ENCODE measurements around the gene DCST1. TPM values are rescaled to one million over a fixed set of nuclear protein-coding genes. Genes with fewer than 3 reads are reported as not detected.

The DCST1 gene
- total and polyA plus RNA-seq, 2 experiments from 2014 or later: 0.27 TPM; not detected in 1

- H3K4me3 ChIP-seq: no peak overlapping the region
- DNase-seq (ENCODE audit: low read depth in 1 of 2, low spot score in 1 of 2): no peak
- H3K27ac ChIP-seq: no peak overlapping the region
- TF ChIP-seq CTCF (IDR thresholded peaks at IDR 0.05; ENCODE audit: low read depth, low read length): no peak
- H3K36me3 ChIP-seq: no peaks in the 10 kb centered on the region
- peaks cover 3% of the 10 kb centered on the region for H3K27me3 ChIP-seq
- no peaks in the 10 kb centered on the region for H3K9me3 ChIP-seq (ENCODE audit: low read depth)
- H3K4me1 ChIP-seq (ENCODE audit: low read depth): peaks cover 21% of the 10 kb centered on the region
Observed at GRCh38 chr1:155068599-155068998, 35.0 kb downstream of the DCST1 start.

GRCh38 chr1:155069551-155070157 is 36.0 kb downstream of the DCST1 start:
- no peaks in the 10 kb centered on the region for H3K36me3 ChIP-seq
- peaks cover 3% of the 10 kb centered on the region for H3K27me3 ChIP-seq
- no peaks in the 10 kb centered on the region for H3K9me3 ChIP-seq (ENCODE audit: low read depth)
- TF ChIP-seq CTCF (IDR thresholded peaks at IDR 0.05; ENCODE audit: low read depth, low read length): no peak
- no peak overlapping the region for H3K4me3 ChIP-seq
- peaks cover 17% of the 10 kb centered on the region for H3K4me1 ChIP-seq (ENCODE audit: low read depth)
- H3K27ac ChIP-seq: no peak overlapping the region
- DNase-seq (ENCODE audit: low read depth in 1 of 2, low spot score in 1 of 2): no peak

- Histone ChIP-seq H3K27ac (no peak overlapping the region), H3K4me3 (peak overlapping the region; percentile 21), H3K9me3 (ENCODE audit: low read depth) (no peaks in the 10 kb centered on the region), H3K4me1 (ENCODE audit: low read depth) (peaks cover 13% of the 10 kb centered on the region), H3K27me3 (peaks cover 3% of the 10 kb centered on the region), H3K36me3 (no peaks in the 10 kb centered on the region)
- no peak for DNase-seq (ENCODE audit: low read depth in 1 of 2, low spot score in 1 of 2)
- TF ChIP-seq CTCF (IDR thresholded peaks at IDR 0.05; ENCODE audit: low read depth, low read length): no peak
Observed at GRCh38 chr1:155070158-155070621, 36.6 kb downstream of the DCST1 start.

GRCh38 chr1:155070721-155071569 is 37.3 kb downstream of the DCST1 start:
- Histone ChIP-seq H3K27ac (peak overlapping the region; percentile 34), H3K4me1 (ENCODE audit: low read depth) (peaks cover 13% of the 10 kb centered on the region), H3K9me3 (ENCODE audit: low read depth) (no peaks in the 10 kb centered on the region), H3K4me3 (peak overlapping the region; percentile 21), H3K36me3 (no peaks in the 10 kb centered on the region), H3K27me3 (peaks cover 3% of the 10 kb centered on the region)
- peak; percentile 77 to 93 for DNase-seq (ENCODE audit: low read depth in 1 of 2, low spot score in 1 of 2)
- TF ChIP-seq CTCF (IDR thresholded peaks at IDR 0.05; ENCODE audit: low read depth, low read length): peak; percentile 29

GRCh38 chr1:155071701-155072100 is 38.1 kb downstream of the DCST1 start:
- DNase-seq (ENCODE audit: low read depth in 1 of 2, low spot score in 1 of 2): peak in 1 of 2 donors; percentile 63
- Histone ChIP-seq H3K9me3 (ENCODE audit: low read depth) (no peaks in the 10 kb centered on the region), H3K27ac (no peak overlapping the region), H3K4me1 (ENCODE audit: low read depth) (peaks cover 13% of the 10 kb centered on the region), H3K4me3 (peak overlapping the region; percentile 21), H3K36me3 (no peaks in the 10 kb centered on the region), H3K27me3 (peaks cover 3% of the 10 kb centered on the region)
- no peak for TF ChIP-seq CTCF (IDR thresholded peaks at IDR 0.05; ENCODE audit: low read depth, low read length)
